Left ventricle myocardium inferior (tissue), 1 donor: Measurements from ENCODE around the gene CAPZA1. TPM values are rescaled to one million over a fixed set of nuclear protein-coding genes. Genes with fewer than 3 reads are reported as not detected.

Experiments
- DNase-seq: peaks from one replicate; pipeline ENCODE4 v3.0.0-alpha.2; 2020
- H3K27ac ChIP-seq: fragments of 200-600 bp; replicated peaks from 2 replicates; pipeline ENCODE4 v1.8.0; 2021
- H3K27me3 ChIP-seq: fragments of 200-600 bp; 2 replicates; pipeline ENCODE4 v1.8.0; 2021; ENCODE audit warnings: low read depth
- H3K36me3 ChIP-seq: fragments of 200-600 bp; 2 replicates; pipeline ENCODE4 v1.8.0; 2021
- H3K4me1 ChIP-seq: fragments of 200-600 bp; 2 replicates; pipeline ENCODE4 v1.8.0; 2021
- H3K4me3 ChIP-seq: fragments of 200-600 bp; 2 replicates; pipeline ENCODE4 v1.8.0; 2021; ENCODE audit warnings: mild to moderate bottlenecking, moderate library complexity
- H3K9me3 ChIP-seq: fragments of 200-600 bp; replicated peaks from 2 replicates; pipeline ENCODE4 v1.8.0; 2021
- intact Hi-C: fragments of 100-400 bp; cut with micrococcal nuclease; formaldehyde crosslinking; loops from one replicate; pipeline ENCODE4 v1.11.0; 2022
- total RNA-seq: library from RNA; stranded (reverse); fragmentation: NEBNext Ultra II Directional; extraction: Animal tissue kit (Norgen Biotek cat#: 25700); gene quantifications from one replicate; pipeline ENCODE4 v1.2.1, GENCODE V29; 2021
- TF ChIP-seq, protein P1 (sequence below): fragments of 200-600 bp; IDR thresholded peaks from 2 replicates; pipeline ENCODE4 v1.8.0; 2021; ENCODE audit warnings: antibody characterized with exemption, mild to moderate bottlenecking, borderline replicate concordance
- donor health status: DM: no; HTN: yes; CAD: no; lungs with severe emphysema.

Gene CAPZA1
- total RNA-seq, 1 donor from 2014 or later = 24.6 TPM

- Histone ChIP-seq H3K4me1 (peaks cover 57% of the 10 kb centered on the region), H3K36me3 (peaks cover 15% of the 10 kb centered on the region), H3K9me3 (no peaks in the 10 kb centered on the region), H3K4me3 (peak within 1 kb of the TSS; percentile 99), H3K27me3 (no peaks in the 10 kb centered on the region), H3K27ac (peak within 1 kb of the TSS; percentile 99)
- TF ChIP-seq, protein P1, sequence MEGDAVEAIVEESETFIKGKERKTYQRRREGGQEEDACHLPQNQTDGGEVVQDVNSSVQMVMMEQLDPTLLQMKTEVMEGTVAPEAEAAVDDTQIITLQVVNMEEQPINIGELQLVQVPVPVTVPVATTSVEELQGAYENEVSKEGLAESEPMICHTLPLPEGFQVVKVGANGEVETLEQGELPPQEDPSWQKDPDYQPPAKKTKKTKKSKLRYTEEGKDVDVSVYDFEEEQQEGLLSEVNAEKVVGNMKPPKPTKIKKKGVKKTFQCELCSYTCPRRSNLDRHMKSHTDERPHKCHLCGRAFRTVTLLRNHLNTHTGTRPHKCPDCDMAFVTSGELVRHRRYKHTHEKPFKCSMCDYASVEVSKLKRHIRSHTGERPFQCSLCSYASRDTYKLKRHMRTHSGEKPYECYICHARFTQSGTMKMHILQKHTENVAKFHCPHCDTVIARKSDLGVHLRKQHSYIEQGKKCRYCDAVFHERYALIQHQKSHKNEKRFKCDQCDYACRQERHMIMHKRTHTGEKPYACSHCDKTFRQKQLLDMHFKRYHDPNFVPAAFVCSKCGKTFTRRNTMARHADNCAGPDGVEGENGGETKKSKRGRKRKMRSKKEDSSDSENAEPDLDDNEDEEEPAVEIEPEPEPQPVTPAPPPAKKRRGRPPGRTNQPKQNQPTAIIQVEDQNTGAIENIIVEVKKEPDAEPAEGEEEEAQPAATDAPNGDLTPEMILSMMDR = no peak
- peak; percentile 80 for DNase-seq
- intact Hi-C loops = loop anchor here (5.0 kb wide), 1 partner anchor 89 kb away; the partner anchor contains the start of genes CAPZA1 and ST7L
Observed at GRCh38 chr1:112706505-112707220, 87.0 kb downstream of the CAPZA1 start, which contains the start of gene RHOC. TSS of gene RHOC (minus strand) at chr1:112707127. CDS start at chr1:112703799, 3,328 bp downstream.

- intact Hi-C loops = loop anchor here (5.0 kb wide), 1 partner anchor 90 kb away; the partner anchor contains the start of genes CAPZA1 and ST7L
- DNase-seq = peak; percentile 89
- Histone ChIP-seq H3K27me3 (no peaks in the 10 kb centered on the region), H3K4me1 (peaks cover 49% of the 10 kb centered on the region), H3K9me3 (no peaks in the 10 kb centered on the region), H3K27ac (peak overlapping the region; percentile 99), H3K4me3 (peak overlapping the region; percentile 99), H3K36me3 (peaks cover 9% of the 10 kb centered on the region)
- TF ChIP-seq, protein P1 = peak; percentile 96
Observed at GRCh38 chr1:112707221-112708001, 87.8 kb downstream of the CAPZA1 start.

GRCh38 chr1:112708002-112708448 lies 88.4 kb downstream of the CAPZA1 start:
- Histone ChIP-seq H3K4me3 (peak overlapping the region; percentile 99), H3K27ac (peak overlapping the region; percentile 99), H3K27me3 (no peaks in the 10 kb centered on the region), H3K9me3 (no peaks in the 10 kb centered on the region), H3K4me1 (peaks cover 43% of the 10 kb centered on the region), H3K36me3 (peaks cover 3% of the 10 kb centered on the region)
- TF ChIP-seq, protein P1 = no peak
- DNase-seq = no peak
- intact Hi-C loops = loop anchor here (5.0 kb wide), 1 partner anchor 91 kb away; the partner anchor contains the start of genes CAPZA1 and ST7L

DNA sequence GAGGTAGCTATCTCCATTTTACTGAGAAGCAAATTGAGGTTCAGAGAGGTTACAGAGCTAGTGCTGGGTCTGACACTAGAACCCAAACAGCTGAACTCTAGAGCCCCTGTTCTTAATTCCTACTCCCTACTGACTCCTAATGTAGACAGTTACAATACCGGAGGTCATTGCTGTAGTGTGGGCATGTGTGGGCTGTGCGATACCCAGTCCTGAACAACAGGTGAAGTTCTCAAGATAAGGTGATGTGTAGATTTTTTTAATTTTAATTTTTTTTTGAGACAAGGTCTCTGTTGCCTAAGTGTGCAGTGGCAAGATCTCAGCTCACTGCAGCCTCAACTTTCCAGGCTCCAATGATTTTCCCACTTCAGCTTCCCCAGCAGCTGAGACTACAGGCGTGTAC lies 88.9 kb downstream of the CAPZA1 start:
- H3K36me3 ChIP-seq = no peaks in the 10 kb centered on the region
- H3K27me3 ChIP-seq = no peaks in the 10 kb centered on the region
- no peak overlapping the region for H3K4me3 ChIP-seq
- H3K4me1 ChIP-seq = peaks cover 41% of the 10 kb centered on the region
- intact Hi-C loops = loop anchor here (5.0 kb wide), 1 partner anchor 91 kb away; the partner anchor contains the start of genes CAPZA1 and ST7L
- H3K9me3 ChIP-seq = no peaks in the 10 kb centered on the region
- TF ChIP-seq, protein P1 = no peak
- H3K27ac ChIP-seq = no peak overlapping the region
- no peak for DNase-seq

- Histone ChIP-seq H3K36me3 (no peaks in the 10 kb centered on the region), H3K4me3 (no peak overlapping the region), H3K27me3 (no peaks in the 10 kb centered on the region), H3K27ac (no peak overlapping the region), H3K9me3 (no peaks in the 10 kb centered on the region), H3K4me1 (peaks cover 40% of the 10 kb centered on the region)
- TF ChIP-seq, protein P1 = no peak
- no peak for DNase-seq
- intact Hi-C loops = no loop called here
Observed at GRCh38 chr1:112710159-112710558, 90.5 kb downstream of the CAPZA1 start.
